ENCODE results near the gene RBM28.

Gene RBM28

DNA sequence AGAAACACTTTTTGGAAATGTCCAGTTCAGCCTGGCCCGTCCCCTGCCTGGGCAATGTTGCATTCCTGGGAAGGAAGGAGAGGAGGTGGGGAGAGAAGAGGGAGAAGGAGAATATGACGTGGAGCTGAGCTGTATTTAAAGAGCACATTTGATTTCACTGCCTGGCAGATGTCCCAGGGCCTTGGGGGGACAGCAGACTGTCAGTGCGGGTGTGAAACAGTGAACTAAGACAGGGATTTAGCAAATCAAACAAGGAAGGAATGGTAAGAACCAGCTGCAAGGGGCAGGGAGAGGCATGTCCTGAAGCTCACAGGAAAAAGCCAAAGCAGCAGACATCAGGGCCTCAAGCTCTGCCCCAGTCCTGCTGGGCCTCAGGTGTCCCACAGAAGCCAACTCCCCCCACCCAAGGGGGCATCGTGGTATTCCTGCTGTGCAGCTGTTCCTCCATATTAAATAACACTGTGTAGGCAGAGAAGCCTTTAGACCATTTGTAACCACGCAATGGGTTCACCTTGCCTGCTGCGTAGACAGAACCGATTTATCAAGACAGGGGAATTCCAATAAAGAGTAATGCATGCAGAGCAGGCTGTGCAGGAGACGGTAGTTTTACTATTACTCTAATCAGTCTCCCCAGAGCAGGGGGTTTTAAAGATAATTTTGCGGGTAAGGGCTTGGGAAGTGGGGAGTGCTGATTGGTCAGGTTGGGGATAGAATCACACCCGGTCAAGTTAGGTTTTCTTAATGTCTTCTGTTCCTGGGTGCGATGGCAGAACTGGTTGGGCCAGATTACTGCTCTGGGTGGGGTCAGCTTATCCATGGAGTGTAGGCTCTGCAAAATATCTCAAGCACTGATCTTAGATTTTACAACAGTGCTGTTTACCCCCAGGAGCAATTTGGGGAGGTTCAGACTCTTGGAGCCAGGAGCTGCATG, 84.3 kb downstream of the RBM28 start:
- DNase-seq (ENCODE audit: low read depth), result no peak

DNA sequence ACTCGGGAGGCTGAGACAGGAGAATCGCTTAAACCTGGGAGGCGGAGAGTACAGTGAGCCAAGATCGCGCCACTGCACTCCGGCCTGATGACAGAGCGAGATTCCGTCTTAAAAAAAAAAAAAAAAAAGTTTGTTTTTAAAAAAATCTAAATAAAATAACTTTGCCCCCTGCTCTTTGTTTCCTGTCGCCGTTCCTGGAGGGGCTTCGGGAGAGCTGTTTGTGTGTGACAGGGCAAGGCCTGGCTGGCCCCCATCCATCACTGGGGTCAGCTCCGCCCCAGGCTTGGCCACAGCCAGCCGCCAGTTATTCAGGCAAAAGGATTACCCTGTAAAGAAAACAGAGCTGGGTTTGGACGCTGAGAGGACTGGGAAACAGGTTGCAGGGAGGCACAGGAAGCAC, 86.2 kb downstream of the RBM28 start:
- DNase-seq (ENCODE audit: low read depth), result no peak

DNA sequence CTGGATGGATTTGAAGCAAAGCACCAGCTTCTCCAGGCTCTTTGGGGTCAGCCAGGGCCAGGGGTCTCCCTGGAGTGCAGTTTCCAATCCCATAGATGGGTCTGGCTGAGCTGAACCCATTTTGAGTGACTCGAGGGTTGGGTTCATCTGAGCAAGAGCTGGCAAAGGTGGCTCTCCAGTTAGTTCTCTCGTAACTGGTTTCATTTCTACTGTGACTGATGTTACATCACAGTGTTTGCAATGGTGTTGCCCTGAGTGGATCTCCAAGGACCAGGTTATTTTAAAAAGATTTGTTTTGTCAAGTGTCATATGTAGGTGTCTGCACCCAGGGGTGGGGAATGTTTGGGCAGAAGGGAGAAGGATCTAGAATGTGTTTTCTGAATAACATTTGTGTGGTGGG, 88.4 kb downstream of the RBM28 start:
- DNase-seq (ENCODE audit: low read depth), result no peak

DNA sequence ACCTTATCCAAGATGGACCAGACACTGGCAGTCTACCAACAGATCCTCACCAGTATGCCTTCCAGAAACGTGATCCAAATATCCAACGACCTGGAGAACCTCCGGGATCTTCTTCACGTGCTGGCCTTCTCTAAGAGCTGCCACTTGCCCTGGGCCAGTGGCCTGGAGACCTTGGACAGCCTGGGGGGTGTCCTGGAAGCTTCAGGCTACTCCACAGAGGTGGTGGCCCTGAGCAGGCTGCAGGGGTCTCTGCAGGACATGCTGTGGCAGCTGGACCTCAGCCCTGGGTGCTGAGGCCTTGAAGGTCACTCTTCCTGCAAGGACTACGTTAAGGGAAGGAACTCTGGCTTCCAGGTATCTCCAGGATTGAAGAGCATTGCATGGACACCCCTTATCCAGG, 89.2 kb downstream of the RBM28 start:
- no peak for DNase-seq (ENCODE audit: low read depth)

DNA sequence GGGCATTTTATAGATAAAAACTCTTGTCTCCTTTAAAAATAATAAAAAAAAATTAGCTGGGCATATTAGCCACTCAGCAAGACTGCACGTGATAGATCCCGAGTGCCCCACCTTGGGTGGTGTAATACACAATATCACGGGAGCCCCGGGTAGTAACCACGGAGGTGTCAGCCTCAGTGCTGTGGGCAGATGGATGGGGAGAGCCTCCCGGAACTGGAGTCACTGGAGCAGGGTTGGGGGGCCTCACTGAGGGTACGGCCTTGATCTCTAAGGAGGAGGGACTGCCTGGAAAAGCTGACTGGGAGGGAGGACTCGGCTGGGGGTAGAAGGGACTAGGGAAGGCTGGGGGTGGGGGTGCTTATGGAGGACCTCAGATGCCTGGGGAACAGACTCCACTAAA, 90.0 kb downstream of the RBM28 start:
- DNase-seq (ENCODE audit: low read depth), result no peak

- DNase-seq (ENCODE audit: low read depth), result no peak
Observed at GRCh38 chr7:128251337-128251736, 92.4 kb downstream of the RBM28 start.

Data from stimulated activated CD8-positive, alpha-beta memory T cell treated with anti-CD3 and anti-CD28 coated beads, Interleukin-7, amount 100 ng/mL, for 24 hours (primary cell).